Activated CD4-positive, alpha-beta T cell treated with anti-CD3 and anti-CD28 coated beads for 48 hours (primary cell): Measurements from ENCODE around the gene CFAP299.
"Not testable (repeated sequence)": the region's sequence is repeated elsewhere in the genome, so short reads cannot be mapped to it uniquely, and the experiment has no call there.

Source experiments
- DNase-seq: peaks from one replicate; pipeline ENCODE4 v3.0.0-alpha.2; 2020

The CFAP299 gene

DNA sequence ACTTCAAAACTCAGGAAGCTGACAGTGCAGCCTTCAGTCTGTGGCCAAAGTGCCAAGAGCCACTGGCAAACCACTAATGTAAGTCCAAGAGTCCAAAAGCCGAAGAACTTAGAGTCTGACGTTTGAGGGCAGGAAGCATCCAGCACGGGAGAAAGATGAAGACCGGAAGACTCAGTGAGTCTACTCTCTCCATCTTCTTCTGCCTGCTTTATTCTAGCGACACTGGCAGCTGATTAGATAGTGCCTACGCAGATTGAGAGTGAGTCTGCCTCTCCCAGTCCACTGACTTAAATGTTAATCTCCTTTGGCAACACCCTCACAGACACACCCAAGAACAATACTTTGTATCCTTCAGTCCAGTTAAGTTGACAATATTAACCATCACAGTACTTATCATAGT lies 414.0 kb downstream of the CFAP299 start:
- DNase-seq: not testable (repeated sequence)

DNA sequence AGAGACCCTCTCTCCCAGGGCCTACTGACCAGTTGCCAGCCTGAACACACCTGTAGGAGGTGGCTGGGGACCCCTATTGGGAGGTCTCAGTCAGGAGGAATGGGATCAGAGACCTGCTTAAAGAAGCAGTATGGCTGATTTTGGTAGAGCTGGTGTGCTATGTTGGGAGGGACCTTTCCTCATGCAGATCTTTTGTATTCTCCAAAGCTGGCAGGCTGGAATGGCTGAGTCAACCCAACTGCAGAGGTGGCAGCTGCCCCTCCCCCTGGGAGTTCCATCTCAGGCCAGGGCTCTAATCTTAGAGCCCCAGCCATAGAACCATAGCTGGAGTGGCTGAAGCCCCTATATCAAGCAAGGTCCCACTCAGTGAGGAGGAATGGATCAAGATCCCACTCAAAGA lies 415.7 kb downstream of the CFAP299 start:
- no peak for DNase-seq

DNA sequence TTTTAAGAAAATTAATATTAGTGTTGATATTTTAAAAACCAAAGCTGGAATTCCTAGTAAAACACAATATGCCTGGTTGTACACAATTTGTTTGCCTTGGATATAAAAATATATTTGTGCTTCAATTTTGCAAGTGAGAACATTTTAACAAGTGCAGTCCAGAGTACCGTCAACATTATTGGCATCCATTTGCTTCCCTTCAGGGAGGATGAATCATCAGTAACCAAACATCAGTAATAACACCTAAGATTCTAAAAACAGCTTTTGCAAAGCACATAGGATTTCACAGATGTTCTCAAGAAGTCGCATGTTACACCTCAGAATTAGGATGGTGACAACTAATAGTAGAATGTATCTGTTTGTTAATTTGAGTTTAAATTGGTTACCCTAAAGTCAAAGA lies 432.4 kb downstream of the CFAP299 start:
- no peak for DNase-seq

GRCh38 chr4:80776168-80776567 lies 440.6 kb downstream of the CFAP299 start:
- no peak for DNase-seq

- DNase-seq: no peak
Observed at GRCh38 chr4:80781431-80781830, 445.9 kb downstream of the CFAP299 start.

GRCh38 chr4:80787306-80787705 lies 451.8 kb downstream of the CFAP299 start:
- no peak for DNase-seq

DNA sequence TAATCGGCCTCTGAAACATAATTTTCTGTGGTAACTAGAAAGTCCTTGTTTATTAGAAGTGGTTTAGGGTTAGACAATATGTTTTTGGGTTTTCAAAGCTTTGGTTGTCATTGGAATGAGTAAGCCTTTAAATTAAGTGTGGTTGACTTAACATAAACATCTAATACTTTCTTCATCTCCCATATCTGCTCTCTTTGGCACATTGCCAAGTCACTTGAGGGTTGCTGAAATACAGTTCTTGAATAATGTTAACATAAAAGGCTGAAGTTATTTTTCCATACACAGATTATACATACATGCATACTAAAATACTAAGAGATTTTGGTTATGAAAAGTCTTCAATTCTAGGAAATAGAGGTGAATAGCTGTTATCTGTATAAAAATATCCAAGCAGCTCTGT lies 453.3 kb downstream of the CFAP299 start:
- DNase-seq: no peak

- DNase-seq: no peak
Observed at GRCh38 chr4:80790152-80790551, 454.6 kb downstream of the CFAP299 start.

- DNase-seq: not testable (repeated sequence)
Observed at GRCh38 chr4:80793660-80794059, 458.1 kb downstream of the CFAP299 start.

DNA sequence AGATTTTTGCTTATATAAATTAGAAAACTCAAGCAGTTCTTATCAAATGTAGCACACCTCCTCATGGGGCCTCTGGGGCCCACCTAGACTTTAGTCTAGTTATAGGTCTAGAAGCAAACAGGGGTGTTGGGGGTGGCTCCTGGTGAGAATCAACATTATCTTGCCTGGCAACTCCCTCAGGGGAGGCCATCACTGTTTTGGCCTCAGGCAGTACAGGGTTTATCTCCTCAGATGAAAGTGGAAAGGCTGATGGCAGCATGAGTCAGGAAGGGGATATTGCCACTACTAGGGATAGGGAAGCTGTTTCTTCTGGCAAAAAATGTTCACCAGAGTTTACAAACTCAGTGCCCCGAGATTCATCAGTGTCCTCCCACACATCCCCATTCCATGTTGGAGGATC lies 462.6 kb downstream of the CFAP299 start:
- no peak for DNase-seq

- not testable (repeated sequence) for DNase-seq
Observed at GRCh38 chr4:80800719-80801118, 465.2 kb downstream of the CFAP299 start.

DNA sequence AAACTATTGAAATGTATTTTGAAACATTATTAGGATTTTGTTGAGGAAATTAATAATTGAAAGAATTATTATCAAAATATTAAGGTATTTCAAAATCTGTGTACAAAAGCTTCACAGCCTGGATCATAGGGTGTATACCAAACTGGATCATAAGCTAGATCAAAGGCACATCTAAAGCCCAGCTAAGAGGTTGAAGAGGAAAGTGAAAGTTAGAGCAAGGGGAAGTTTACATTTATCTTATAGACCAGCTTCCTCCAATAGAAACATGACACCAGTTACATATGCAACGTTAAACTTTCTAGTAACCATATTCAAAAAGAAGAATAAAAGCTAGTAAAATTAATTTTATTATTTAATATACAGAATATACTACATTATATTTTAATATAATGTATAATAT lies 467.8 kb downstream of the CFAP299 start:
- DNase-seq: no peak

DNA sequence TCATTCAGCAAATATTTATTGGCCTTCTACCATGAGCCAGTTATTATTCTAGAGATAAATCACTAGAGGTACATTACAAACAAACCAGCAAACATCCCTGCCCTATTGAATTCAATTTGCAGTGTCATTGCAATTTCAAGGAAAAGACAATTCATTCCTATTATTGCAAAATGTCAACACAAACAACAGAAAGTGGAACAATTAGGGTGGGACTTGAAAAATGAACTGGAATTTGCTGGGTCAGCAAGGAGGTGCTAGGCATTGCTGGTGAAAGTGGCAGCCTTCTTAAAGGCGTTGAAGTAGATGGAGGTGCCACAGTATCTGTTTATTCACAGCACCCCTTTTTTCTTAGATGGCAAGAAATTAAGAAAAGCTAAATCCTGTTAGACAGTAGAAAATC lies 470.9 kb downstream of the CFAP299 start:
- DNase-seq: no peak

DNA sequence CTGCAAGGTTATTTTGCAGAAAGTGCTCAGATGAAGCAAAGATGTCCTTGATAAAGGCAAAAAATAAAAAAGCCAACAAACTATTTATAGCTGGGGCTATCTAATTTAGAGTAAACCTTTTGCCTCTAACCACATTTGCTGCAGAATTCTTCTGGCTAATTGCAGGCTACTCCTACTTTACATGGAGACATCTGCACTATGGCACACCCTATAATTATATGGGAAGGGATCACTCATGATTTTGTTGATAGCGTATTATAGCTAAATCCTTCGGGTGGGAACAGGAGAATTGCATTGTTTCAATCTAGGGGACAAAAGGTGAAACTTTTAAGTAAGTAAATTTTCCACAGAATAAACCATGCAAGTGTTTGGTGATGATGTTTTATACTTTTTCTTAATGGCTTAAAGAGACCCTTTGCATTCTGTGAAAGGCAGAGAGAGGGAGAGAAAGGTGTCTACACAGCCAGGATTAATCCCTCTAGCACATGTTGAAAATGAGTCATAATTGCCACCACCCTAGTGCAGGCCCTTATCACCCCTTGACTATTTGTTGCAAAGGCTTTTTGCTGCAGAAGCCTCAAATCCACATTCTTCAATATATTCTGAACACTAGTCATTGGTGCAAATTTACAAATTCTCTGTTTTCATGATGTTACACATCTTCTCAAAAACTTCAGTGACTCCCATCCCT lies 473.7 kb downstream of the CFAP299 start:
- no peak for DNase-seq

- DNase-seq: no peak
Observed at GRCh38 chr4:80811406-80811805, 475.9 kb downstream of the CFAP299 start.

DNA sequence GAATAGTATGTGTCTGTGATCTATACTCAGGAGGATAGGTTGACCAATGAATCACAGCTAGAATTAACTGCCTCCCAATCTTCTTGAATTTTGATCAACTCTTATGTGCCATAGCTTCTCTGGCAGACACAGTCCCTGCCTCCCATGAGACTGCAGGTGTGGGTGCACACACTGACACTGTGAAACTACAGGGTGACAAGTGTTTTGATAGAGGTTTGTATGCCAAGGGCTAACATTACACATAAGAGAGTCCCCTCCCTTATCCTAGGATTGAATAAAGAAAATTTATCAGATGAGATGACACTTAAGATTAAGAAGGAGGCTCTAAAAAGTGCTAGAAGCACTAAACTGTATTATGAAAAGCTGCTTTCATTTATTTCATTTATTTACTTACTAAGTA lies 476.6 kb downstream of the CFAP299 start:
- DNase-seq: no peak

- DNase-seq: no peak
Observed at GRCh38 chr4:80814266-80814665, 478.7 kb downstream of the CFAP299 start.

DNA sequence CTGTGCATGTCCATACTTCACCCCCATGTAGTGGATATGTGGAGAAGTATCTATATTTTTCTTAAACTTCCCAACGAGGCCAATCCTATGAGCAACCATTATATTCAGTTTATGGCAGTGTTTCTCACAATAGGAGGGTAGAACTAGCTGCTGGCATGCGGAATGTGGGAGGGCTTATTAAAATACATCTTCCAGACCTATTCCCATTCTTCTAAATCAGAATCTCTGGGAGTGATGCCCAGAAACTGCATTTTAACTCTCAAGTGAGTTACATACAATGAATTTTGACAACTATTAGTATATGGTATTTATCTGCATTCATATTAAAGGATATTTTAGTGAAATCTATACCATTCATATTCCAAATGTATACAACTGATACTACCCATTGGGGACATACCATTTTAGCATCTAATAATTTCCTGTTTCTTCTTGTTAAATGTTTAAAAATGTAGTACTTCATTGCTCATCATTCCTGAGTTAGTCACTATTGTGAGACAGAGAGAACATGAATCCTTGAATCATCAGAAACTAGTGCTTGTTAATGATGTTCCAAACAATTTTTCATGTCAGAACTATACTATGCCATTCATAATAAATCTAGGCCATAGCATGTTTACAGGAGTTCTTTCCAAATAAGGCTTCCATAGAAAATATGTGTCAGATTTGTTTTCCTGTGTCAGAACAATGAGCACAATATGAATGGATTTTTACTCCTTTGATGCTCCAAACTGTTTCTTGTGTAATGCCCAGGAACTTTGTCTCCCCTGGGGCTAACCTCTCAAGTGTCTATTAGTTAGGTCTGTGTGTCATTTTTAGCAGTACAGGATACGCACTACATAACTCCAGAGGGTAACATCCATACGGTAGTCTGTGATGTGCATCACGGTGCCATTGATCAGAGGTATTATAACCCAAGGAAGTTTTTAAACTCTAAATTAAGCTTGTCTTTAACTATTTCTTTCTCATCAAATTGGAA lies 496.1 kb downstream of the CFAP299 start:
- no peak for DNase-seq

GRCh38 chr4:80839281-80839680 lies 503.8 kb downstream of the CFAP299 start:
- no peak for DNase-seq

GRCh38 chr4:80839792-80840191 lies 504.3 kb downstream of the CFAP299 start:
- DNase-seq: no peak

- DNase-seq: no peak
Observed at GRCh38 chr4:80840396-80840795, 504.9 kb downstream of the CFAP299 start.

GRCh38 chr4:80841587-80842281 lies 506.2 kb downstream of the CFAP299 start:
- no peak for DNase-seq

DNA sequence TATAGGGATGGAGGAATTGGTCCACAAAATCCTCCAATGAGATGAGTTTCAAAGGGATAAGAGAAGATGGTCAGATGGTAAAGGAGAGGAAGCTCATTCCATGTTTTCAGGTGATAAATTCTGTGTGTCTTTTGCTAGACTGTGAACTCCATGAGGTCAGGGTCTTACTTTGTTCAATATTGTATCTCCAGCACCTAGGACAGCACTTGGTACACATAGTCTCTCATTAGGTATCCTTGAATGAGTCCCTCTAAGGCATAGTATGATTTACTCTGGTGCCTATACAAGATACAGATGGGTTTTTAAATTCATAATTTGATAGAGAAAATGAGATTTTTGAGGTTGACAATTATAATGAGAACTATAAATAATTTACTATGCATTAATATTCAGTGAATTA lies 510.7 kb downstream of the CFAP299 start:
- DNase-seq: no peak

GRCh38 chr4:80852061-80852460 lies 516.5 kb downstream of the CFAP299 start:
- DNase-seq: no peak
